ENCODE results near the gene PLEKHG7.

GRCh38 chr12:92706594-92706993 lies 3.8 kb downstream of the PLEKHG7 start:
- TF ChIP-seq, protein P1, sequence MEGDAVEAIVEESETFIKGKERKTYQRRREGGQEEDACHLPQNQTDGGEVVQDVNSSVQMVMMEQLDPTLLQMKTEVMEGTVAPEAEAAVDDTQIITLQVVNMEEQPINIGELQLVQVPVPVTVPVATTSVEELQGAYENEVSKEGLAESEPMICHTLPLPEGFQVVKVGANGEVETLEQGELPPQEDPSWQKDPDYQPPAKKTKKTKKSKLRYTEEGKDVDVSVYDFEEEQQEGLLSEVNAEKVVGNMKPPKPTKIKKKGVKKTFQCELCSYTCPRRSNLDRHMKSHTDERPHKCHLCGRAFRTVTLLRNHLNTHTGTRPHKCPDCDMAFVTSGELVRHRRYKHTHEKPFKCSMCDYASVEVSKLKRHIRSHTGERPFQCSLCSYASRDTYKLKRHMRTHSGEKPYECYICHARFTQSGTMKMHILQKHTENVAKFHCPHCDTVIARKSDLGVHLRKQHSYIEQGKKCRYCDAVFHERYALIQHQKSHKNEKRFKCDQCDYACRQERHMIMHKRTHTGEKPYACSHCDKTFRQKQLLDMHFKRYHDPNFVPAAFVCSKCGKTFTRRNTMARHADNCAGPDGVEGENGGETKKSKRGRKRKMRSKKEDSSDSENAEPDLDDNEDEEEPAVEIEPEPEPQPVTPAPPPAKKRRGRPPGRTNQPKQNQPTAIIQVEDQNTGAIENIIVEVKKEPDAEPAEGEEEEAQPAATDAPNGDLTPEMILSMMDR (IDR thresholded peaks at IDR 0.05; ENCODE audit: borderline replicate concordance, extremely low read depth, low read length, poor library complexity, severe bottlenecking), result no peak
- TF ChIP-seq EZH2 (IDR thresholded peaks at IDR 0.05; ENCODE audit: borderline replicate concordance, low read depth, low read length, severe bottlenecking), result no peak
